ENCODE measurements around the gene KCNQ5.

DNA sequence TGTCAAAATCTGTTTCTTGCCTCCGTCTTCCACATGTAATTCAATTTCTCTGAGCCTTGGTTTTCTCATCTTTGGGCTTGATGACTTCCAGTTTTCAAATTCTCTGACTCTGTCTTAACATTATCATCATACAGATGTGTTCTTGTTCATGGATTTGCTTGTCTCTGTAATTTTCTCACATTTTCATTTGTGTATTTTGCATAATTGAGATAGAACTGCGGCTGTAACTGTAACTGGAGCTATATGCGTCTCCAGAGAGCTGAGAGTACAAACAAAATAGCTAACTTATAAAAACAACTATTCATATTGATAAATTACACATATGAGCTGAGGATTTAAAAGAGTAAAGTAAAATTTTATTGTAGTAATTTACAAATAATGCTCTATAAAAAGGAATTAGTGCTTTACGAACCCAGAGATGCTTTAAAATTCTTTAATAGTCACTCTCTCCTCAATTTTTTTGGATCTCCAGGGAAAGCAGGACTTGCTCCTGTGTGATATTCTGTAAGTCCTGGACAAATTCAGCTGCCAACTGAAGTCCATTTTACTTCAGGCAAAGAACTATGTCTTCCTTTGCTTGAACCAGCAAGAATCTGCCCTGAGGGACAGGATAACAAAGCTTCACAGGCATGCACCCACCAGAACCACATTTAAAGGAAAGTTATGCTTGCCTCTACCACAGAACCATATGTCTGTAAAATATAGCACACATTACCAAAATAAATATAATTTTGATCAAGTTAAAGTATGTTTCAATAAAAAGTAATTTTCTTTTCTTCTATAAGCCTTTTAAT is 315.1 kb downstream of the KCNQ5 start:
- TF ChIP-seq CTCF (IDR thresholded peaks at IDR 0.05; ENCODE audit: insufficient read depth, low read length, poor library complexity, severe bottlenecking) (no peak), EZH2phosphoT487 (conservative IDR thresholded peaks at IDR 0.05; ENCODE audit: low read length) (no peak)

Data from SU-DHL-6 (cell line).